LoVo (cell line): ENCODE results near the gene LSM12.
"Not testable (repeated sequence)": the region's sequence is repeated elsewhere in the genome, so short reads cannot be mapped to it uniquely, and the experiment has no call there.

Experiments
- DNase-seq: peaks from one replicate; pipeline ENCODE4 v3.0.0-alpha.2; 2016; ENCODE audit warnings: low spot score

LSM12 gene

DNA sequence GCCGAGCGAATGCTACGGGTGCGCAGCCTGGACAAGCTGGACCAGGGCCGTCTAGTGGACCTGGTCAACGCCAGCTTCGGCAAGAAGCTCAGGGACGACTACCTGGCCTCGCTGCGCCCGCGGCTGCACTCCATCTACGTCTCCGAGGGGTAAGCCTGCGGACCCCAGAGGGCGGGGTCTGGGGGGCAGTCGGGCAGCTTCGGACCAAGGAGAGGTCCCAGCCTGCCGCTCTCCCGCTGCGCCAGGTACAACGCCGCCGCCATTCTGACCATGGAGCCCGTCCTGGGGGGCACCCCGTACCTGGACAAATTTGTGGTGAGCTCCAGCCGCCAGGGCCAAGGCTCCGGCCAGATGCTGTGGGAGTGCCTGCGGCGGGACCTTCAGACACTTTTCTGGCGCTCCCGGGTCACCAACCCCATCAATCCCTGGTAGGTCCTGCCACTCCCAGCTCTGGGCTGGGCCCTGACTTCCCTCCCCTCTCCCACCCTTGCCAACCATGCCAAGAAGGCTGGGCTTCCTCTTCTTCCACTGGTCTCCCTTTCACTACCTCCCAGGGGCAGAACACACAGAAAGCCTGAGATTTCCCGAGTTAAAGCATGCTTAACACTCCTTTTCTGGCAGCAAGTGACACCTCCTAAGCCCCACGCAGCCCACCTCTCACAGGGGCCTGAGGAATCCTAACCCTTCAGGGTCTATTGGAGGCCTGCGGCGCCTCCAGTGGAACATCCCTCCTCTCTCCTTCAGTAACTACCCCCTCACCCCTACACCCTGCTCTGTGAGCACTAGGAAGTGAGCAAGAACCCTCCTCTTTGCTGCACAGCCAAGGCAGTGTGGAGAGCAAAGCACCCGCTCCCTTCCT is 58.9 kb downstream of the LSM12 start:
- DNase-seq: peak; percentile 31

DNA sequence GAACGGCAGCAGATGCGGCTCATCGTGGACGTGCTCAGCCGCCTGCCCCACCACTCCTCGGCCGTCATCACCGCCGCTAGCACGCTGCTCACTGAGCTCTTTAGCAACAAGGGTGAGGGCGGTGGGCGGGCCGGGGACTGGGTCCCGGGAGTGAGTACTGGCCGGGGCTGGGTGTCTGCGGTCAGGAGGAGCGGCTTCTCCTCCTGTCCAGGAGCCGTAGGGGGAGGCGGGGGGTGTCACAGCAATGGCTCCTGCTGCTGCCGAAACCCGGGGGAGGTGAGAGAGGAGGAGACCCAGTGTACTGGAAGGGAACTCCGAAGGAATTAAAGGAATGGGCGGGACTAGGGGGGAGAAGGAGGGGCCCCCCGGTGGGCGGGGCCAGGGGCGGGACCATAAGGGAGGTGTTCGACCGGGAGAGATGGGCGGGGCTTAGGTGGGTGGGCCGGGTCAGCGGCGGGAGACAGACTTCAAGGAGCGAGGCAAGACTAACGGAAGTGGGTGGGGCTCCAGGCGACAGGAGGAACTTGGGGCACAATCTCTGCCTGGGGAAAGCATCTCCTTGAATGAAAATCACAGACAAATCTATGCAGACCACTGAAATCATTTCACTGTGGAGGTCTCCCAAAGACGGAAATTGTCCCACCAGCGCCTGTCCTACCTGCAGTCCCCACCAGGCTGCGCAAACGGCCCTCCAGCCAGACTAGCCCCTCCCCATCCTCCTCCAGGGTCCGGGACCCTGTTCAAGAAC is 59.7 kb downstream of the LSM12 start:
- DNase-seq: peak; percentile 96

DNA sequence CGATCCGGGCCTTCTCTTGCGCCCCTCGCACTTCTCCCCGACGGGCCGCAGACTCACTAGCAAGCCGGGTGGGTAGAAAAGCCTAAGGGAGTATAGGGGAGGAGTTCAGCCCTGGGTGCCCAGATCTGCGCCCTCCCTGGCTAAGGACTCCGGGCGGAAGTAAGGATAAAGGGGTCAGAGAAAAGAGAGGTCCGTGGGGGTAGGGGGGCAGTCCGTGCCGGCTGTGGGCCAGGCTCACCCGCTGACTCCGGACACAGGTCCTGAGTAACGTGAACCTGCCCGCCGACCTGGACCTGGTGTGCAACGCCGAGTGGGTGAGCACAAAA is 60.2 kb downstream of the LSM12 start:
- DNase-seq: no peak

DNA sequence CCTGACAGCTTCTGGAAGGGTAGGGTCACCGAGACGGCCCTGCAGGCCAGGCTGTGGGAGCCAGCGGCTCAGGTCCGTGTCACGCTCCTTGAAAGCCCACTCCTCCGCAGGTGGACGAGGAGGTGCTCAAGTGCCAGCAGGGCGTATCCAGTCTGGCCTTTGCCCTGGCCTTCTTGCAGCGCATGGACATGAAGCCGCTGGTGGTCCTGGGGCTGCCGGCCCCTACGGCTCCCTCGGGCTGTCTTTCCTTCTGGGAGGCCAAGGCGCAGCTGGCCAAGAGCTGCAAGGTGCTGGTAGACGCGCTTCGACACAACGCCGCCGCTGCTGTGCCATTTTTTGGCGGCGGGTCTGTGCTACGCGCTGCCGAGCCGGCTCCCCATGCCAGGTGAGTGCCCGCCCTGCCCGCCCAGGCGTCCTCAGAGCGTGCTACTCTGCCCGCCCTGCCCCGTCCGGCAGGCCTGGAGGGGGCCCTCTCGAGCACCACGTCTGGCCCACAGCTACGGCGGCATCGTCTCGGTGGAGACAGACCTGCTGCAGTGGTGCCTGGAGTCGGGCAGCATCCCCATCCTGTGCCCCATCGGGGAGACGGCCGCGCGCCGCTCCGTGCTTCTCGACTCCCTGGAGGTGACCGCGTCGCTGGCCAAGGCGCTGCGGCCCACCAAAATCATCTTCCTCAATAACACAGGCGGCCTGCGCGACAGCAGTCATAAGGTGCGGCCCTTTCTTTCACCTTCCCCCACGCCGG is 60.8 kb downstream of the LSM12 start:
- DNase-seq: no peak

DNA sequence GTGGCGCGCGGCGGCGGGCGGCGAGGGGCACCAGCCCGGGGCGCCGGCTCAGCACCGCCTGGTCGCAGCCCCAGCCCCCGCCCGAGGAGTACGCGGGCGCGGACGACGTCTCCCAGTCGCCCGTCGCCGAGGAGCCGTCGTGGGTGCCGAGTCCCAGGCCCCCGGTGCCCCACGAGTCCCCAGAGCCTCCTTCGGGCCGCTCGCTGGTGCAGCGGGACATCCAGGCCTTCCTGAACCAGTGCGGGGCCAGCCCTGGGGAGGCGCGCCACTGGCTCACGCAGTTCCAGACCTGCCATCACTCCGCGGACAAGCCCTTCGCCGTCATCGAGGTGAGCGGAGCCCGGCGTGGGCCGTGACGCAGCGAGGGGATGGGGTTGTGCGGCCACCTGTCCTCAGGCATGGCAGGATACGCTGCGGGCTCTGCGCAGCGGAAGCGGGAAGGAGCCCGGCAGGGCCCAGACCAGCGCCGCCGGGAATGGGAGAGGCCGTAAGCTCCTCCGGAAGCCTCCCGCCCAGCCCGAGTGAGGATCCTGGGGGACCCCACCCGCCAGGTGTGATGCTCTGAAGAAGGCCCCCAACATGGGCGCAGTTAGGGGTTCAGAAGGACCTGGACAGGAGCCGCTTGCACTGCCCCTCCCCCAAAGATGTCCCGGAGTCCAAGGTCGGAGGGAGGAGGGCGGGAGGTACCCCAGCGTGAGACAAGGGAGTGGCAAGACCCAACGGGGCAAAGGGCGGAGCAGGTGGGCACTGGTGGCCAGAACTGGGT is 61.5 kb downstream of the LSM12 start:
- DNase-seq: no peak

DNA sequence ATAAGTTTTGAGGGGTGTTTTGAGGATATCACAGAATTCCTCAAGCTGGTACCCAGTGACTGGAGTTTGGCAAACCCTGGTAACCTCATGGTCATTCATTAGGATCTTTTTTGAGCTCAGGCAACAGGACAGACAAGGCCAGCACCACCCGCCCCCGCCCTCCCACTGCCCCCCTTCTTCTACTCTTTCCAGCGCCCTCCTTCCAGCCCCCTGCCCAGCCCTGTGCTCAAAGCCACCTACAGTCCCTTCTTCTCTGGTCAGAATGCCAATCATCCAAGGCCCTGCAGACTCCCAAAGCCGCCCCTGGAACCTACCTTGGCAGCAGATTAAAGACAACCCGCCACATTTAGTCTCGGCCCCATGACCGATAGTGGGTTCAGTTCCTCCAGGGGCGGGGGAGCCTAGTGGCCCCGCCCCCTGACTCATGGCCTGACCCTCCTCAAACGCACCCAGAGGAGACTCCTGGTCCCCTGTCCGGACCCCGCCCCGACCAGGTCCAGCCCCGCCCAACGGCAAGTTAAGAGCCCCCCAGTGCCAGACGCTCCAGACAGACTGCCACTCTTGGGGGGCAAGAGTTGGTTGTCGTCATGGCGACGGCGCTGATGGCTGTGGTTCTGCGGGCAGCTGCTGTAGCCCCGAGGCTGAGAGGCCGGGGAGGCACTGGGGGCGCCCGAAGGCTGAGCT is 62.3 kb downstream of the LSM12 start, which contains the start of gene NAGS:
Gene NAGS (plus strand): TSS at position 546 of the 684 bp plus-strand sequence. CDS start 42 bp downstream, at position 588.
- DNase-seq: no peak

DNA sequence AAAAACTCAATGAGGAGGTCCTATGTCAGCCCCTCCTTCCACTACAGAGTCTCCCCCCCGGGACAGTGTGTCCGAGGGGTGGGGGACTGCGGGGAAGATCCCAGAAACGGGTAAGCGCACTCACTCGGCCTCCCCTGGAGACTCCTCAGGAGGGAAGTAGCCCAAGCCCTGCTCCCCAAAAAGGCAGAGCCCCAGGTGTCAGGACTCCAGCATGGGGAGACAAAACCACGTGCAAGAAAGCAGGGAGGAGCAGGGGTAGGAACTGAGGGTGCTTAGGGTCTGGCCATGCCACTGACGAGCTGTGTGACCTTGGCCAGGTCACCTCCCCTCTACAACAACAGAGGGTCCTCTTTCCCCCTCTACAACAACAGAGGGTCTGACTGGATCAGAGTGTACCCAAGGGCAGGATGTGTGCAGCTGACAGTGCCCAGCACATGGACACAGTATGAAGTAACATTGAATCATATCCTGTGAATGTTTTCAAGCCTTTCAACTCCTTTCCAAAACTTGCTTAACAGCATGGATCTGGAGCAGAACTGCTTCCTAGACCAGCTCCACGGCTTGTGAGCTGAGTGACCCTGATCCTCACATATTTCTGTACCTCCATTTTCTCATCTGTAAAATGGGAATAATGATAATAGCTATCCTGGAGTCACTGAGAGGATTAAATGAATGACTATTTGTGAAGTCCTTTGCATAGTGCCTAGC is 64.2 kb downstream of the LSM12 start:
- no peak for DNase-seq

DNA sequence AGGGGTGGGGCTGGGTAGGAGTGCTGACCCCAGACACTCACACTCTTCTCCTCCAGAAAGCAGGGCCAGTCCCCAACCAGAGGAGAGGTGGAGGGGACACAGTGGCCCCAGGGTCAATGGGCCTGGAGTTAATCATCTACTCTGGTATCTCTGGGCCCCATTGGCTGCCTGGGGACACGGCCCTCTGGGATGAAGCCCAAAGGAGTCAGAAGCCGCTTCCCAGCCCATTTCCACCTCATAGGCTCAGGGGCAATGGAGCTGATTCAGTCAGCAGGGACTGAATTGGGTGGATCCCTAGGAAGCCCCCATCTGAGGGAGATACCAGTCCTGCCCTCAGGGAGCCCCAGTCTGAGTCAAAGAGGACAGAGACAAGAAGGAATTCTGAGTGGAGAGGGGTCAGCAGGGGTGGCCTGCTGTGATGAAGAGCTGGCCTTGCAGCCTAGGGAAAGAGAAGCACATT is 65.0 kb downstream of the LSM12 start:
- no peak for DNase-seq

DNA sequence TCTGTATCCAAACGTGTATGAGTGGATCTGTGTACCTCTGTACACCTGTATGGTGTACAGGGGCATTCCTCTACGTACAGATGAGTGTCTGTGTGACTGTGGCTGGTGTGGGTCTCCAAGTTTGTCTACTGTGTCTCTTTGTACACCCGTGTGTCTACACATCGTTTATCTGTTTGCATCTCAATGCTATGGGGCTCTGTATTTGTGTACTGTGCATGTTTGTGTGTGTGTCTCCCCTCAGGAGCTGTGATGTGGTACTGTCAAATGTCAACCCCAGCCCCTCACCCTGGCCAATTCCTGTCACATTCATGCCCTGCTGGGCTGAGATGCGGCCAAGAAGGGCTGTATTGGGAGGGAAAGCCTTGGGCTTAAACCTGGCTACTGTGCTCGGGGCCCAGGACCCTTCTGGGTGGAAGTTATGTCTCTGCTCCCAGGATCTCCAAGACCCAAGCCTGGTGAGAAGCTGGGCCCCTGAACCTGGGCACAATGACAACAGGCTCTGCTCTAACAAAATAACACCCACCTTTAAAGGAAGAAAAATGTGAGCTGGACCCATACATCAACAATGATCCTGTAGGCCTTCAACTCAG is 65.5 kb downstream of the LSM12 start:
- DNase-seq: no peak

DNA sequence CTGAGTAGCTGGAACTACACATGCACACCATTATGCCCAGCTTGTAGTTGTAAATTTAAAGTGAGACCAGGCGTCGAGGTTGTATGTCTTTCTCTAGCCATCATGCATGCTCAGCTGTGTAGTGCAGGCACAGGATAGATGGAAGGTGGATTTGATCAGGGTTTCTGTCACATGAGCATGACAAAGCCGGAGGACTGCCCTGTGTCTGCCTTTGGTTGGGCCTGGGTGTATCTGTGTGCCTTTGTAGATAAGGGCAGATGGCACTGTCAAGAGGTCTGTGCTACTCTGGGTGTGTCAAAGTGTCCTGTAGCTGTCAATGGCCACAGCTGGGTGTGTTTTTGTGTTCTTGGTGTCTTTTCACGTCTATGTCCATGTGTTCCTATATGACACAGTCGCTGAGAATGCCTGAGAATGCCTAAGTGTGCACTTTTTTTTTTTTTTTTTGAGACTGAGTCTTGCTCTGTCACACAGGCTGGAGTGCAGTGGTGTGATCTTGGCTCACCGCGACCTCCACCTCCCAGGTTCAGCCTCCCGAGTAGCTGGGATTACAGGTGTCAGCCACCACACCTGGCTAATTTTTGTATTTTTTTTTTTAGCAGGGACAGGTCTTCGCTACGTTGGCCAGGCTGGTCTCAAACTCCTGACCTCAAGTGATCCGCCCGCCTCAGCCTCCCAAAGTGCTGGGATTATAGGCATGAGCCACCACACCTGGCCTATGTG is 66.2 kb downstream of the LSM12 start:
- no peak for DNase-seq

DNA sequence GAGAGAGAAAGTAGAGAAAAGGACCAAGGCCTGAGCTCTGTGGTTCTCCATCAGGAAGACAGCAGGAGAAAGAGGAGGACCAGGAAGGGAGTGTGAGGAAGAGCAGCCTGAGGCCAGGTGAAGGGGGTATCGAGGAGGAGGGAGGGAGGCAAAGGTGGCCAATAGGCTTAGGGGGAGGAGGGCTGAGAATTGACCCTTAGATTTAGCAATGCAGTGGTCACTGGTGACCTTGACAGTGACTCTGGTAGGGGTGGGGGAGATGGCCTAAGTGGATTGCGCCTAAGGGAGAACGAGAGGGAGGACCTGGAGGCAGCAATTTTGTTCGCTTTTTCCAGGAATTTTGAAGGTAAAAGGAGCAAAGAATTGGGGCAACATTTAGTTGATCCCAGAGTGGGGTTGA is 67.4 kb downstream of the LSM12 start:
- no peak for DNase-seq

DNA sequence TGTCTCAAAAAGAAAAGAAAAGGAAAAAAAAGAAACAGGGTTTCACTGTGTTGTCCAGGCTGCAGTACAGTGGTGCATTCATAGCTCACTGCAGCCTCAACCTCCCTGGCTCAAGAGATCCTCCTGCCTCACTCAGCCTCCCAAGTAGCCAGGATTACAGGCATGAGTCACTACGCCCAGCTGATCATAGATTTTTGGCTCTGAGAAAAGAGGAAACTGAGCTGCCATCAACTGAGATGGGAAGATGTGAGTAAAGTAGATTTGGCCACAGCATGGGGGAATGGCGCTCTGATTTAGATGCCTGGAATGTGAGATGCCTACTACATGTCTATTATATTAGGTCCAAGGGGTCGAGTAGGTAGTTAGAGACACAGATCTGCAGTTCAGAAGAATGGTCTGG is 67.9 kb downstream of the LSM12 start:
- no peak for DNase-seq

DNA sequence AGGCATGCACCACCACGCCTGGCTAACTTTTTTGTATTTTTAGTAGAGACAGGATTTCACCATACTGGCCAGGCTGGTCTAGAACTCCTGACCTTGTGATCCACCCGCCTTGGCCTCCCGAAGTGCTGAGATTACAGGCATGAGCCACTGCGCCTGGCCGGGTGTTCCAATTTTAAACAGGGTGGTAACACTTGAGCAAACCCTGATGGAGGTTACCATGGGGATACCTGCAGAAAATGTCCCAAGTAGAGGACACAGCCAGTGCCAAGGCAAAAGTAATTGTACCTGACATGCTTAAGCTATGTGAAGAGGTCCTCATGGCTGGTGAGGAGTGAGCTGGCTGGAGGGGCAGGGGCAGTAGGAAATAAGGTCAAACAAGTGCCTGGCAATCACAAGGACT is 69.3 kb downstream of the LSM12 start:
- not testable (repeated sequence) for DNase-seq

DNA sequence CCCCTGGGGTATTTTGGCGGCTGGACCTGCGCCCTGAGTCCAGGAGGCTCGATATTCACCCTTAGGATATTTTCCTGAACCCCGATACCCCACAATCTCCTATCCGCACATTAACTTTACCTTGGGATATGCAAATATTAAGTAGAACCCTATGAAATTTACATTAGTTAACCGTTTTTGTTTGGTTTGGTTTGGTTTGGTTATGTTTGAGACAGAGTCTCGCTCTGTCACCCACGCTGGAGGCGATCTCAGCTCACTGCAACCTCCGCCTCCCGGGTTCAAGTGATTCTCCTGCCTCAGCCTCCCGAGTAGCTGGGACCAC is 71.4 kb downstream of the LSM12 start:
- no peak for DNase-seq

DNA sequence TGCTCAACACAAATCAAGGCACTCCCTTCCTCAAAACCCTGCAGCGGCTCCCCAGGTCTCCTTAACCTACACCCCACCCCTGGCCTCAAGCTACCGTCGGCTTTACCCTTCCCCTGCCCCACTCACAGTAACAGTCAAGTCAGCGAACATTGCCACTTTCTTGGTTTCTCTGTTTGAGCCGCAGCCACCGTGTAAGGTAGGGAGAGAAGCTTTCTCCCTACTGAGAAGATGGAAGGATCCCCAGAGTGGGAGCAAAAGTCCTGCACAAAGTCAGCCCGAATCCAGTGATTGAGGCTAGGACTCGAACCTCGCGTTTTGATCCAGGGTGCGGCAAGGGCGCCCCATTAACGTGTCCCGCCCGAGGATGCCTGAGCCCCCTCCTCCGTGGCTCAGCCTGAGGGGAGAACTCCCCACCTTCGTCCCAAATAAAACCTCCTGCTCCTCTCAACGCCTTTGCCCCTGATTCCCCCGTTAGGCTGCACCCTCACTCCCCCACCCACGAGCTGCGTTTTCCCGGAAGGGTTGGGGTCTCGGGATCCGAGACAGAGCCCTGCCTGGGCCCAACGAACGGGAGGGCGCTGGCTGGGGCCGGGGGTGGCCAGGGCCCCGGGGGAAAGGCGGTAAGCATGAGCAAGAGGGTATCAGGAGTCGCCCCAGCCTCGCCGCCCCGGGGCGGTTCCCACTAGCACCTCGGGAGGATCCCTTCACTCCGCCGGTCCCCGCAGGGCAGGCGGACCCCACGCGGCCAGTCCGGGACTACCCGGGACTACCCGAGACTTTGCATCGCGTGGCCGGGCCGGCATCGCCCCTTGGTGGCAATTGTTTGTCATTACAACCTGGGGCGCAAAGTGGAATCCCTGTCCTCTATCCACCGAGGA is 72.0 kb downstream of the LSM12 start:
- peak; percentile 67 for DNase-seq

DNA sequence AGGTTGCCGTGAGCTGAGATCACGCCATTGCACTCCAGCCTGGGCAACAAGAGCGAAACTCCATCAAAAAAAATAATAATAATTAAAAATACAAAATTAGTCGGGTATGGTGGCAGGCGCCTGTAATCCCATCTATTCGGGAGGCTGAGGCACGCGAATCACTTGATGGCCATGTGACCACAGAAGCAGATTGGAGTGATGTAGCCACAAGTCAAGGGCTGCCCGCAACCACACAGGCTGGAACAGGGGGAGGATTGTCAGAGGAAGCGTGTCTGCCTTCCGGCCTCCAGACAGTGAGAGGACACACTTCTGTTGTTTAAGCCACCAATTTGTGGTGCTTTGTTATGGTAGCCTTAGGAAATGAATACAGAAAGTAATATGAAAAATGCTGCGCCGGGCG is 73.8 kb downstream of the LSM12 start:
- DNase-seq: no peak

DNA sequence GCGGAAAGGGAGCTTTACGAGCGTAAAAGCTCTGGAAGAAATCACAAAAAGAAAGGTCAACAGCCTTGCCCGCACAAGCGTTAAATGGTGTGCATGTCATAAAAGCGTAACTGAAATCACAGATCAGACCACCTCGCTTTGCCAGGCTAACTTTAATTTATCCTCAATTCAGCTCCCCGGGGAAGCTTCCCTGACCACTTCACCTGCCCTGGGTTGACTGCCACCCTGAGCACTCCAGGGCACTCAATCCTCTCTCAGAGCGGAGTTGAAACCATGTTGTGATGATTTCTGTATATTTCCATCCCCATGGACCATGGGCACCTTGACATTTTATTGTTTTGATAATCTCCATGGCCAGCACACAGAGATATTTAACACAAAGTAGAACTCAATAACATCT is 78.2 kb downstream of the LSM12 start:
- no peak for DNase-seq

DNA sequence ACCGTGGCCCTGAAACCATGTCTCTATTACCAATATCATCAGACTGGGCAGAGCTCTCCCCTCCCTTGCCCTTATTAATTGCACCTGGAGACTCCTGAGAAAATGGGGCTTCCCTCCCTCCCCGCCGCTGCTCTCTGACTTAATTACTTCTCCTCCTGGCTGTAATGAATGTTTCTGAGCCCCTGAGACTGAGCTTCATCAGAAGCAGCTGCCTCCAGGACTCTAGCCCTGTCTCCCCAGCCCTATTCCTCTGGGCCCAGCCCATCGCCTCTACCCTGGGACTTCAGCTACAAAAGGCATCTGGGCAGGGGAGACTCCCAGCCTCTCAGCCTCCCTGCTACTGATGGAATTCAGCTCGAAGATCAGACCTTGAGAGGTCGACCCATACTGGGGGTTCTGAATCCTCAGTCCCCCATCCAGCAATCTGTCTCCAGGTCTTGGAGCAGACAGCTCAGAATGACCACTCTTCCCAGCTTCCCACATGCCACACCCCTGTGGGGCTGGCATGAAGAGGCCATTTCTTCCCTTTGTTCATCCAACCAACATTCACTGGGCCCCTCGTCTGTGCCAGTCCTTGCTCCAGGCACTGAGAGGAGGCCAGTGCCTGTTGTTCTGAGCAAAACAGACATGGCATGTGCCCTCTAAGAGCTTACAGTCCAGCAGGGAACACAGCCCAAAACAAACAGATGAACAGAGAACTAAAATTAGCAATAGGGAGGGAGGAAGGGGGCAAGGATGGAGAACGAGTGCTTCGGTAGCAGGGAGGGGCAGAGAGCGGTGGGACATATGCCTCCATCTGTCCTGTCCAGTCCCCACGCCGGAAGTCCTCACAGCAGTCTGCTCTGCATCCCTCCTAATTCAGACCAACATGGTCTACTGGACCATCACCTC is 79.1 kb downstream of the LSM12 start:
- DNase-seq: no peak
